Measurements from ENCODE around the gene HTR4.
A peak's percentile ranks its signal among the peaks of the same experiment; 100 is the strongest.

The HTR4 gene

DNA sequence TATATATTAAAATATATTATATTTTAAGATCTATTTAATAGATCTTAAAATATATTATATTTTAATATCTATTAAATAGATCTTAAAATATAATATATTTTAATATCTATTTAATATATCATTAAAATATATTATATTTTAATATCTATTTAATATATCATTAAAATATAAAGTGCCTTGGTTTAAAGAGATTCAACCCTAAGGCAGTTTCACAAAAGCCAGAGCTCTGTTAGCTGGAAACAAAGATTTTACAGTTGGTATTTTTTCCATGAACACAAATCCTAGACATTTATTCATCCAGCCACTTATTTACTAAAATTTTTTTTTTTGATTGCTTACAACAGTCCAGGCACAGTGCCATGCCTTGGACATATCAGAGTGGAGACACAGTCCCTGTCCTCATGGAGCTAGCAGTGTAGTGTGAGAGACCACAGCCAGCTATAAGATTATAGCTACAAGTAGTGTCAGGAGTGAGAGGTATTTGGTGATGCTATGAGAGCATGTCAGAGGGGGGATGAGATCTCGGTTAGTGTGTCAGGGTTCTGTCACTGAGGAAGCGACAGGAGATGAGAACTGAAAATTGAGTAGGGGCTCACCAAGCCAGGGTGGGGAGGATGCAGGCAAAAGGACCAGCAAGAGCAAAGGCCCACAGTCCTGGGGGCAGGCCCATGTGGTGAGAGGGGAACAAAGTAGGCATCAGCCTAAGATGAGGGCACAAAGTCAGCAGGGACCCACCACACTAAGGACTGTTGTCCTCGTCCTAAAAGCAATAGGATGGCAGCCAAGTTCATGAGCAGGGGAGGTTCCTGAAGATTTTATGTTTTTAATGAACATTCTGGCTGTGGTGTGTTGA lies 196.1 kb downstream of the HTR4 start:
- Histone ChIP-seq H3K18ac (ENCODE audit: low read length) (no peak overlapping the region), H3K27ac (replicated peaks; ENCODE audit: low read length) (no peak overlapping the region), H3K9me3 (replicated peaks in 1 of 2; ENCODE audit: control insufficient read depth in 2 of 2, insufficient read depth in 1 of 2, low read depth in 1 of 2, low read length in 2 of 2) (no peaks in the 10 kb centered on the region), H3K4me2 (ENCODE audit: insufficient read depth, low read length, poor library complexity, severe bottlenecking) (no peak overlapping the region), H2AK5ac (ENCODE audit: low read depth, low read length) (no peak overlapping the region), H3K23ac (ENCODE audit: low read depth, low read length, poor library complexity) (no peak overlapping the region), H2AFZ (ENCODE audit: low read length) (no peak overlapping the region), H4K91ac (ENCODE audit: low read depth, low read length, poor library complexity) (no peak overlapping the region), H2BK120ac (ENCODE audit: low read depth, low read length) (peak overlapping the region; percentile 38), H3K79me1 (ENCODE audit: low read depth, low read length) (no peaks in the 10 kb centered on the region), H2BK15ac (ENCODE audit: low read length) (no peak overlapping the region), H3K27me3 (ENCODE audit: control insufficient read depth in 3 of 3, insufficient read depth in 3 of 3, low read depth in 1 of 3, low read length in 3 of 3) (no peaks in the 10 kb centered on the region), H3K4ac (ENCODE audit: low read length) (no peak overlapping the region), H3K14ac (ENCODE audit: low read length) (no peak overlapping the region), H3K9ac (ENCODE audit: low read depth, low read length, poor library complexity) (no peak overlapping the region), H4K8ac (ENCODE audit: low read depth, low read length) (peak overlapping the region; percentile 23), H2BK5ac (ENCODE audit: low read length) (no peak overlapping the region), H3K36me3 (replicated peaks in 1 of 2; ENCODE audit: control insufficient read depth in 2 of 2, insufficient read depth in 2 of 2, low read length in 2 of 2) (no peaks in the 10 kb centered on the region), H3K4me1 (ENCODE audit: control insufficient read depth in 2 of 2, insufficient read depth in 1 of 2, low read depth in 1 of 2, low read length in 2 of 2) (no peaks in the 10 kb centered on the region), H2BK12ac (ENCODE audit: low read length) (no peak overlapping the region), H3K4me3 (ENCODE audit: low read length in 2 of 2) (no peak overlapping the region)
- no CpG with 5 or more reads among the region's 3 CpGs for WGBS, 2 donors (ENCODE audit: extremely low coverage in 2 of 2, insufficient read length in 2 of 2, insufficient replicate concordance in 1 of 2)
- DNase-seq (ENCODE audit: low spot score): no peak

GRCh38 chr5:148457183-148457620 lies 197.1 kb downstream of the HTR4 start:
- Histone ChIP-seq H3K14ac (ENCODE audit: low read length) (no peak overlapping the region), H2BK15ac (ENCODE audit: low read length) (no peak overlapping the region), H3K18ac (ENCODE audit: low read length) (no peak overlapping the region), H3K36me3 (replicated peaks in 1 of 2; ENCODE audit: control insufficient read depth in 2 of 2, insufficient read depth in 2 of 2, low read length in 2 of 2) (no peaks in the 10 kb centered on the region), H4K8ac (ENCODE audit: low read depth, low read length) (no peak overlapping the region), H3K27ac (replicated peaks; ENCODE audit: low read length) (no peak overlapping the region), H2AK5ac (ENCODE audit: low read depth, low read length) (no peak overlapping the region), H2BK120ac (ENCODE audit: low read depth, low read length) (no peak overlapping the region), H3K9ac (ENCODE audit: low read depth, low read length, poor library complexity) (no peak overlapping the region), H4K91ac (ENCODE audit: low read depth, low read length, poor library complexity) (no peak overlapping the region), H3K4me2 (ENCODE audit: insufficient read depth, low read length, poor library complexity, severe bottlenecking) (no peak overlapping the region), H2BK5ac (ENCODE audit: low read length) (no peak overlapping the region), H3K23ac (ENCODE audit: low read depth, low read length, poor library complexity) (no peak overlapping the region), H3K79me1 (ENCODE audit: low read depth, low read length) (no peaks in the 10 kb centered on the region), H3K9me3 (replicated peaks in 1 of 2; ENCODE audit: control insufficient read depth in 2 of 2, insufficient read depth in 1 of 2, low read depth in 1 of 2, low read length in 2 of 2) (no peaks in the 10 kb centered on the region), H2BK12ac (ENCODE audit: low read length) (no peak overlapping the region), H2AFZ (ENCODE audit: low read length) (no peak overlapping the region), H3K4me3 (ENCODE audit: low read length in 2 of 2) (no peak overlapping the region), H3K27me3 (ENCODE audit: control insufficient read depth in 3 of 3, insufficient read depth in 3 of 3, low read depth in 1 of 3, low read length in 3 of 3) (no peaks in the 10 kb centered on the region), H3K4me1 (ENCODE audit: control insufficient read depth in 2 of 2, insufficient read depth in 1 of 2, low read depth in 1 of 2, low read length in 2 of 2) (no peaks in the 10 kb centered on the region), H3K4ac (ENCODE audit: low read length) (no peak overlapping the region)
- DNase-seq (ENCODE audit: low spot score): no peak
- no CpG with 5 or more reads among the region's 5 CpGs for WGBS, 2 donors (ENCODE audit: extremely low coverage in 2 of 2, insufficient read length in 2 of 2, insufficient replicate concordance in 1 of 2)

GRCh38 chr5:148455185-148455584 lies 199.1 kb downstream of the HTR4 start:
- no peak overlapping the region for H2BK120ac ChIP-seq (ENCODE audit: low read depth, low read length)
- no peak overlapping the region for H4K8ac ChIP-seq (ENCODE audit: low read depth, low read length)
- no peaks in the 10 kb centered on the region for H3K36me3 ChIP-seq (replicated peaks in 1 of 2; ENCODE audit: control insufficient read depth in 2 of 2, insufficient read depth in 2 of 2, low read length in 2 of 2)
- no peaks in the 10 kb centered on the region for H3K4me1 ChIP-seq (ENCODE audit: control insufficient read depth in 2 of 2, insufficient read depth in 1 of 2, low read depth in 1 of 2, low read length in 2 of 2)
- H2BK15ac ChIP-seq (ENCODE audit: low read length): no peak overlapping the region
- H3K27me3 ChIP-seq (ENCODE audit: control insufficient read depth in 3 of 3, insufficient read depth in 3 of 3, low read depth in 1 of 3, low read length in 3 of 3): no peaks in the 10 kb centered on the region
- H2BK12ac ChIP-seq (ENCODE audit: low read length): no peak overlapping the region
- H3K14ac ChIP-seq (ENCODE audit: low read length): no peak overlapping the region
- H3K4ac ChIP-seq (ENCODE audit: low read length): no peak overlapping the region
- H3K79me1 ChIP-seq (ENCODE audit: low read depth, low read length): no peaks in the 10 kb centered on the region
- no CpG with 5 or more reads among the region's 6 CpGs for WGBS, 2 donors (ENCODE audit: extremely low coverage in 2 of 2, insufficient read length in 2 of 2, insufficient replicate concordance in 1 of 2)
- H3K9me3 ChIP-seq (replicated peaks in 1 of 2; ENCODE audit: control insufficient read depth in 2 of 2, insufficient read depth in 1 of 2, low read depth in 1 of 2, low read length in 2 of 2): no peaks in the 10 kb centered on the region
- no peak overlapping the region for H2AFZ ChIP-seq (ENCODE audit: low read length)
- H3K18ac ChIP-seq (ENCODE audit: low read length): no peak overlapping the region
- H3K27ac ChIP-seq (replicated peaks; ENCODE audit: low read length): no peak overlapping the region
- no peak overlapping the region for H4K91ac ChIP-seq (ENCODE audit: low read depth, low read length, poor library complexity)
- no peak overlapping the region for H3K4me2 ChIP-seq (ENCODE audit: insufficient read depth, low read length, poor library complexity, severe bottlenecking)
- no peak overlapping the region for H2BK5ac ChIP-seq (ENCODE audit: low read length)
- no peak overlapping the region for H3K23ac ChIP-seq (ENCODE audit: low read depth, low read length, poor library complexity)
- H3K4me3 ChIP-seq (ENCODE audit: low read length in 2 of 2): no peak overlapping the region
- no peak for DNase-seq (ENCODE audit: low spot score)
- no peak overlapping the region for H2AK5ac ChIP-seq (ENCODE audit: low read depth, low read length)
- no peak overlapping the region for H3K9ac ChIP-seq (ENCODE audit: low read depth, low read length, poor library complexity)

DNA sequence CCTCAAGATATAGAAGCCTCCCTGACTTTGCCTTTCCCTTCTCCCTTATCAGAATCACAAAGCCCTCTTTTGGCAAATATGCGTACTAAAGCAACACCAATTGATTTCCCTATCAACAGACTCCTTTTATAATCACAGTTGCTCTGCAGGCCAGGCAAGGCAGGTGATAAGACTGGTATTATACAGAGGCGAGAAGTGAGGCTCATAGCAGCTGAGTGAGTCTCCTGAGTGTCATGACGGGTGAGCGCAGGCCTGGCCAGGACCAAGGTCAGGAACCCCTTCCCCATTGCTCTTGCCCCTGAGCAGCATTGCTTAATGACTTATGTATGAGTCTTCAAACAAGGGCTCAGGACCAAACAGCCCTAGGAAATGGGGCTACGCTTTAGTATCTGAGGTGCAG lies 199.8 kb downstream of the HTR4 start:
- Histone ChIP-seq H3K4ac (ENCODE audit: low read length) (no peak overlapping the region), H3K9me3 (replicated peaks in 1 of 2; ENCODE audit: control insufficient read depth in 2 of 2, insufficient read depth in 1 of 2, low read depth in 1 of 2, low read length in 2 of 2) (no peaks in the 10 kb centered on the region), H4K8ac (ENCODE audit: low read depth, low read length) (no peak overlapping the region), H2BK15ac (ENCODE audit: low read length) (no peak overlapping the region), H3K23ac (ENCODE audit: low read depth, low read length, poor library complexity) (no peak overlapping the region), H3K4me1 (ENCODE audit: control insufficient read depth in 2 of 2, insufficient read depth in 1 of 2, low read depth in 1 of 2, low read length in 2 of 2) (no peaks in the 10 kb centered on the region), H4K91ac (ENCODE audit: low read depth, low read length, poor library complexity) (no peak overlapping the region), H2AFZ (ENCODE audit: low read length) (no peak overlapping the region), H3K27me3 (ENCODE audit: control insufficient read depth in 3 of 3, insufficient read depth in 3 of 3, low read depth in 1 of 3, low read length in 3 of 3) (no peaks in the 10 kb centered on the region), H3K14ac (ENCODE audit: low read length) (no peak overlapping the region), H3K4me3 (ENCODE audit: low read length in 2 of 2) (no peak overlapping the region), H2BK120ac (ENCODE audit: low read depth, low read length) (no peak overlapping the region), H3K79me1 (ENCODE audit: low read depth, low read length) (no peaks in the 10 kb centered on the region), H3K27ac (replicated peaks; ENCODE audit: low read length) (no peak overlapping the region), H2AK5ac (ENCODE audit: low read depth, low read length) (no peak overlapping the region), H3K4me2 (ENCODE audit: insufficient read depth, low read length, poor library complexity, severe bottlenecking) (no peak overlapping the region), H3K9ac (ENCODE audit: low read depth, low read length, poor library complexity) (no peak overlapping the region), H2BK5ac (ENCODE audit: low read length) (no peak overlapping the region), H2BK12ac (ENCODE audit: low read length) (no peak overlapping the region), H3K18ac (ENCODE audit: low read length) (no peak overlapping the region), H3K36me3 (replicated peaks in 1 of 2; ENCODE audit: control insufficient read depth in 2 of 2, insufficient read depth in 2 of 2, low read length in 2 of 2) (no peaks in the 10 kb centered on the region)
- no CpG with 5 or more reads among the region's 5 CpGs for WGBS, 2 donors (ENCODE audit: extremely low coverage in 2 of 2, insufficient read length in 2 of 2, insufficient replicate concordance in 1 of 2)
- DNase-seq (ENCODE audit: low spot score): no peak
